GM12872 (cell line): ENCODE data around the gene XIRP2.

ENCODE experiments used
- CTCF ChIP-seq: IDR thresholded peaks from 3 replicates; pipeline ENCODE4 v1.5.1; 2011; ENCODE audit warnings: low read depth, mild to moderate bottlenecking, low read length, moderate library complexity; ENCODE audit not compliant: insufficient read depth

Gene XIRP2

GRCh38 chr2:166961933-166962332 is 73.7 kb downstream of the XIRP2 start:
- TF ChIP-seq CTCF = no peak

- no peak for TF ChIP-seq CTCF
Observed at GRCh38 chr2:166969486-166969885, 81.2 kb downstream of the XIRP2 start.

- TF ChIP-seq CTCF = no peak
Observed at GRCh38 chr2:166972002-166972401, 83.7 kb downstream of the XIRP2 start.

- TF ChIP-seq CTCF = no peak
Observed at GRCh38 chr2:166972418-166972817, 84.1 kb downstream of the XIRP2 start.

- no peak for TF ChIP-seq CTCF
Observed at GRCh38 chr2:166984188-166984587, 95.9 kb downstream of the XIRP2 start.

- TF ChIP-seq CTCF = no peak
Observed at GRCh38 chr2:166984797-166985196, 96.5 kb downstream of the XIRP2 start.

GRCh38 chr2:166994588-166995336 is 106.5 kb downstream of the XIRP2 start:
- no peak for TF ChIP-seq CTCF
